ENCODE measurements around the gene KIRREL3.

DNA sequence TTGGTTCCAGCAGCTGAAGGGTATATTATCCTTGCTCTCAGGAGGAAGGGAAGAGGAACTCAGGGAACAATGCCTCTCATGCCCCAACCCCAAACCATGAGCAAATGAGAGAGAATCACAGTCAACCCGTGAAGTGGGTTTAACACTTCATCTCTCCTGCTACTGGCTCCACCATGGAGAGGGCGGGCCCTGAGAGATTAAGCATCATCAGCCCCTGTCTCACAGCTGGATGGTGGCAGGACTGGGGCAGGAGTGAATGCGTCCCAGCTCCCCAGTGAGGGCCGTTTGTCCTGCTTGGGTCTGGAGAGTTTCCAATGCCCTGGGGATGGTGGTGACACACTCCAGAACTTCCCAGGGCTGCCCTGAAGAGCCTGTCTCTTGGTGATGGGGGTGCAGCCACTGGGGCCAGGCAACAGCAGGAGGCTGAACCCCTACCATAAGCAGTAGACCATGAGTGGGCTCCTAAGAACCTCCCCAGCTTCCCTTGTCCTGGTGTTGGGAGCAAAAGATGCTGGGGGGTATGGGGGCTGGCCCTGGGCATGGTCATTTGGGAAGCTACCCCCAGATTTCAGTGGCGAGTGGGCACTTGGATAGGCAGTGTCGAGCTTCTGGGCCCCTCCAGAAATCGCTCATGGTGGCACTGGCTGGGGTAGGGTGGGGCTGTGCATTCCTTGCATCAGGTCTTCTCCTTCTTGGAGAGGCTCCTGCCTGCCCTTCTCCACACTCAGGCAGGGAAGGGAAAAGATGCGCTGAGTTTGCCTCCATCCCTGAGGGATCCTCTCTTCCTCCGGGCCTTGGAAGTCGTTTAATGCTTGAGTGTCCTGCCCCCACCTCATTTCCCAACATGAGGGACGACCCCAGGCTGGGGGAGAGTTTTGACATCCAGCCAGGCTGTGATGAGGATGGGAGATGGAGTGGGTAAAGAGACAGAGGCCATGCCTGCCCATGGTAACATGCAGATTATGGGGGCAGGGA is 487.5 kb downstream of the KIRREL3 start:
- no peak for TF ChIP-seq CHD2 (IDR thresholded peaks at IDR 0.05; ENCODE audit: low read length)
- TF ChIP-seq, protein P1, sequence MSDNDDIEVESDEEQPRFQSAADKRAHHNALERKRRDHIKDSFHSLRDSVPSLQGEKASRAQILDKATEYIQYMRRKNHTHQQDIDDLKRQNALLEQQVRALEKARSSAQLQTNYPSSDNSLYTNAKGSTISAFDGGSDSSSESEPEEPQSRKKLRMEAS (IDR thresholded peaks at IDR 0.05), result no peak

Measured in H1 (cell line).